B cell (primary cell): ENCODE measurements around the gene NPFFR2. TPM values are rescaled to one million over a fixed set of nuclear protein-coding genes. Genes with fewer than 3 reads are reported as not detected.

Source experiments
- ATAC-seq: fragments of 200-7000 bp; cut with Tn5 transposase; one replicate; pipeline ENCODE4 v1.10.0; 2021; ENCODE audit warnings: low read depth, mild to moderate bottlenecking, moderate number of reproducible peaks, moderate library complexity
- CTCF ChIA-PET: fragments of 350-600 bp; sonication (Branson Sonifier 250); formaldehyde crosslinking; loops from one replicate; lab custom pipeline; 2021; ENCODE audit warnings: antibody characterized with exemption, inconsistent platforms; lab: Charles Lee
- POLR2A ChIA-PET: fragments of 350-600 bp; sonication (Branson Sonifier 250); formaldehyde crosslinking; loops from one replicate; lab custom pipeline; 2021; ENCODE audit warnings: antibody characterized with exemption; lab: Charles Lee
- DNase-seq: peaks from one replicate; pipeline ENCODE4 v3.0.0; 2013
- H2AFZ ChIP-seq: 2 replicates; pipeline ENCODE4 v1.6.1; 2012; ENCODE audit warnings: mild to moderate bottlenecking, low read depth, low read length; ENCODE audit not compliant: insufficient read depth, poor library complexity, severe bottlenecking
- H3K27ac ChIP-seq, 2 donors: 1 replicate in 1 of 2; 2 replicates in 1 of 2; pipeline ENCODE4 v1.5.1; 2012 to 2013; ENCODE audit warnings: low read length in 2 of 2, mild to moderate bottlenecking in 2 of 2, moderate library complexity in 1 of 2
- H3K27me3 ChIP-seq, 4 experiments: fragments of 200-600 bp in 1 of 4; sonication (generic) in 1 of 4; replicated peaks in 1 of 4; 1 replicate in 2 of 4; 2 replicates in 2 of 4; pipeline versions ENCODE4 v1.6.1 to v1.7.0; 2013 to 2016; ENCODE audit warnings: low read length in 3 of 4, mild to moderate bottlenecking in 2 of 4, mixed read lengths in 1 of 4, moderate library complexity in 1 of 4; ENCODE audit not compliant: insufficient read depth in 4 of 4, control insufficient read depth in 3 of 4; ENCODE audit errors: control extremely low read depth in 1 of 4
- H3K36me3 ChIP-seq, 2 experiments: replicated peaks in 1 of 2; 1 replicate in 1 of 2; 2 replicates in 1 of 2; pipeline versions ENCODE4 v1.6.1 to v1.7.1; 2013; ENCODE audit warnings: low read length in 1 of 2; ENCODE audit not compliant: insufficient read depth in 2 of 2, control insufficient read depth in 1 of 2; ENCODE audit errors: control extremely low read depth in 1 of 2, extremely low read depth in 1 of 2
- H3K4me1 ChIP-seq, 2 donors: fragments of 200-600 bp in 1 of 2; sonication (generic) in 1 of 2; 1 replicate in 1 of 2; 2 replicates in 1 of 2; pipeline versions ENCODE4 v1.5.1 to v1.6.1; 2013 to 2017; ENCODE audit warnings: low read length in 2 of 2; ENCODE audit not compliant: control insufficient read depth in 2 of 2, insufficient read depth in 2 of 2
- H3K4me2 ChIP-seq: replicated peaks from 2 replicates; pipeline ENCODE3; 2012; ENCODE audit warnings: mild to moderate bottlenecking, low read depth, low read length; ENCODE audit not compliant: poor library complexity, severe bottlenecking
- H3K4me3 ChIP-seq, 5 experiments: fragments of 200-600 bp in 1 of 5; sonication (generic) in 1 of 5; 1 replicate in 3 of 5; 2 replicates in 2 of 5; pipeline versions ENCODE4 v1.5.1 to v1.7.0; 2011 to 2016; ENCODE audit warnings: low read length in 4 of 5, mild to moderate bottlenecking in 4 of 5, low read depth in 2 of 5, control low read depth in 1 of 5, moderate library complexity in 1 of 5; ENCODE audit not compliant: insufficient read depth in 1 of 5; ENCODE audit errors: control extremely low read depth in 1 of 5, extremely low read depth in 1 of 5
- H3K79me2 ChIP-seq: fragments of 200-600 bp; sonication (generic); one replicate; pipeline ENCODE4 v1.6.0; 2016; ENCODE audit warnings: low read length; ENCODE audit not compliant: control insufficient read depth, insufficient read depth
- H3K9ac ChIP-seq: fragments of 200-600 bp; sonication (generic); 2 replicates; pipeline ENCODE4 v1.6.1; 2017; ENCODE audit warnings: mild to moderate bottlenecking, low read length, moderate library complexity
- H3K9me3 ChIP-seq, 3 donors: one replicate each; pipeline versions ENCODE4 v1.6.1 to v1.7.1; 2013; ENCODE audit warnings: low read length in 2 of 3; ENCODE audit not compliant: control insufficient read depth in 2 of 3, insufficient read depth in 1 of 3; ENCODE audit errors: control extremely low read depth in 1 of 3
- H4K20me1 ChIP-seq: 2 replicates; pipeline ENCODE4 v1.6.0; 2012; ENCODE audit warnings: mild to moderate bottlenecking, low read length; ENCODE audit not compliant: insufficient read depth, control insufficient read depth, poor library complexity, severe bottlenecking
- H3K27ac Mint-ChIP-seq: one replicate; pipeline ENCODE4 v1.8.0; 2021; ENCODE audit warnings: mixed read lengths
- H3K27me3 Mint-ChIP-seq: one replicate; pipeline ENCODE4 v1.8.0; 2021; ENCODE audit warnings: mixed read lengths
- H3K4me1 Mint-ChIP-seq: one replicate; pipeline ENCODE4 v1.8.0; 2021; ENCODE audit warnings: mixed read lengths
- H3K4me3 Mint-ChIP-seq: one replicate; pipeline ENCODE4 v1.8.0; 2021; ENCODE audit warnings: mixed read lengths
- H3K9me3 Mint-ChIP-seq: one replicate; pipeline ENCODE4 v1.8.0; 2022; ENCODE audit warnings: mixed read lengths; ENCODE audit not compliant: insufficient read depth
- CTCF ChIP-seq: fragments of 200-600 bp; IDR thresholded peaks from one replicate; pipeline ENCODE4 v1.8.0; 2022; ENCODE audit warnings: antibody characterized with exemption, mild to moderate bottlenecking
- EZH2 ChIP-seq: IDR thresholded peaks from 2 replicates; pipeline ENCODE4 v1.6.1; 2012; ENCODE audit warnings: borderline replicate concordance, low read depth, mild to moderate bottlenecking, moderate library complexity, low read length; ENCODE audit not compliant: insufficient read depth, poor library complexity, severe bottlenecking
- WGBS: methylation state at CpG from one replicate; pipeline ENCODE4 v1.1.5; 2013; ENCODE audit warnings: missing lambda C conversion rate; ENCODE audit not compliant: insufficient coverage; 5-methylcytosine and 5-hydroxymethylcytosine counted together
- intact Hi-C: fragments of 100-400 bp; cut with micrococcal nuclease; formaldehyde crosslinking; loops from one replicate; pipeline ENCODE4 v1.10.0; 2022
- polyA plus RNA-seq: library from polyadenylated mRNA; depleted of rRNA; stranded (reverse); fragments of >200 nt; gene quantifications from 2 replicates; pipeline ENCODE4 v1.2.3, GENCODE V29; 2012
- total RNA-seq, 2 donors: library from RNA; stranded (reverse); fragments of 120-200 nt in 1 of 2; gene quantifications; 1 replicate in 1 of 2; 2 replicates in 1 of 2; pipeline versions ENCODE4 v1.2.3 to v1.2.4, GENCODE V29; 2013 to 2022

The NPFFR2 gene
- total and polyA plus RNA-seq, 2 donors (not counting 1 experiment from before 2014, with no cell fraction given): not detected

DNA sequence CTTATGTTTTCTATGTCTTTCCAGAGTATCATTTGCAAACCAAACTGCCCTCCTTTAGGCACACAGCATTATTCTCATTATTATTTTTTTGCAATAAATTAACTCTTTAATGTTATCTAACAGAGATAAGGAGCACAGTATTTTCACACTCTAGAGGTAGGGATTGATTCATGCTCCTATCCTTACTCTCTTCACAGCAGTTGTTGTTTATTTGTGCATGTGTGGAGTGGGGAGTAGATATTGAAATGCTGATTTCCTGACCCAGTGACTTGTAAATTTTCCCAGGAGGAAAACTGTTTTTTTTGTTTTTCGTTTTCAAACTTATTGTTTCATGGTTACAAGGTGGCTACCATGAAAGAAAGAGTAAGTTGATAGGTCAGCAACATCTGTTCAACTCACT is 140.0 kb downstream of the NPFFR2 start:
- ATAC-seq (no peak), DNase-seq (no peak)
- Histone ChIP-seq H3K27ac (no peak overlapping the region), H3K27me3 (no peaks in the 10 kb centered on the region), H4K20me1 (no peaks in the 10 kb centered on the region), H3K36me3 (no peaks in the 10 kb centered on the region), H3K4me1 (no peaks in the 10 kb centered on the region), H3K4me2 (no peak overlapping the region), H3K4me3 (no peak overlapping the region), H3K9ac (no peak overlapping the region), H3K79me2 (no peaks in the 10 kb centered on the region), H2AFZ (no peak overlapping the region), H3K9me3 (peaks cover 0 to 1% (median 0%) of the 10 kb centered on the region in 3 donors)
- Mint-ChIP-seq H3K4me1 (no peaks in the 10 kb centered on the region), H3K27ac (no peak overlapping the region), H3K9me3 (peaks cover 2% of the 10 kb centered on the region), H3K4me3 (no peak overlapping the region), H3K27me3 (no peaks in the 10 kb centered on the region)
- POLR2A ChIA-PET: no interaction called here
- intact Hi-C loops: no loop called here
- TF ChIP-seq EZH2 (no peak), CTCF (no peak)
- WGBS: no CpG with 5 or more reads among the region's 1 CpG
- CTCF ChIA-PET: no interaction called here

GRCh38 chr4:72179342-72179741 is 147.5 kb downstream of the NPFFR2 start:
- Histone ChIP-seq H3K27me3 (no peaks in the 10 kb centered on the region), H3K36me3 (no peaks in the 10 kb centered on the region), H3K4me1 (no peaks in the 10 kb centered on the region), H2AFZ (no peak overlapping the region), H3K9ac (no peak overlapping the region), H3K27ac (no peak overlapping the region), H3K4me3 (no peak overlapping the region), H4K20me1 (no peaks in the 10 kb centered on the region), H3K4me2 (no peak overlapping the region), H3K9me3 (peaks cover 0 to 4% (median 1%) of the 10 kb centered on the region in 3 donors), H3K79me2 (no peaks in the 10 kb centered on the region)
- POLR2A ChIA-PET: no interaction called here
- no peak overlapping the region for H3K27ac Mint-ChIP-seq
- TF ChIP-seq EZH2 (no peak), CTCF (no peak)
- no CpG with 5 or more reads among the region's 1 CpG for WGBS
- DNase-seq: no peak
- intact Hi-C loops: no loop called here
- ATAC-seq: no peak
- CTCF ChIA-PET: no interaction called here
- no peak overlapping the region for H3K4me3 Mint-ChIP-seq
- H3K9me3 Mint-ChIP-seq: no peaks in the 10 kb centered on the region
- H3K27me3 Mint-ChIP-seq: no peaks in the 10 kb centered on the region
- H3K4me1 Mint-ChIP-seq: no peaks in the 10 kb centered on the region
